ENCODE data around the gene ISM1. TPM values are rescaled to one million over a fixed set of nuclear protein-coding genes. Genes with fewer than 3 reads are reported as not detected.

ISM1 gene
- total RNA-seq, 2 experiments from 2014 or later, result 0.87 to 1.1 TPM

- H3K4me3 Mint-ChIP-seq, result peak overlapping the region; percentile 88
- intact Hi-C loops (cut with DNase I, micrococcal nuclease), result loop anchor here in 1 of 2 experiments (1.0 kb wide), 1 partner anchor 42 kb away; no protein-coding TSS in a partner anchor
These were observed 725 bp upstream of the ISM1 start for GRCh38 chr20:13220194-13220903.

GRCh38 chr20:13221313-13221672, 219 bp downstream of the ISM1 start:
- peaks cover 29% of the 10 kb centered on the region for H3K4me1 ChIP-seq (ENCODE audit: insufficient read depth, low read length)
- no peak for TF ChIP-seq CTCF (IDR thresholded peaks at IDR 0.05)
- peaks cover 13 to 23% of the 10 kb centered on the region in 2 experiments for H3K27me3 ChIP-seq (ENCODE audit: control insufficient read depth in 1 of 2, insufficient read depth in 2 of 2, low read length in 2 of 2)
- peaks cover 21% of the 10 kb centered on the region for H3K4me1 Mint-ChIP-seq (ENCODE audit: low read depth)
- intact Hi-C loops (cut with DNase I, micrococcal nuclease), result no loop called here
- peaks cover 45% of the 10 kb centered on the region for H3K27me3 Mint-ChIP-seq
- H3K4me3 ChIP-seq (ENCODE audit: low read length), result peak overlapping the region; percentile 72
- DNase-seq (peak in 1 of 14 experiments; percentile 11), ATAC-seq (ENCODE audit: poor library complexity) (no peak)
- no peaks in the 10 kb centered on the region for H3K36me3 Mint-ChIP-seq (ENCODE audit: low read depth)
- H3K9me3 Mint-ChIP-seq, result no peaks in the 10 kb centered on the region
- POLR2A ChIA-PET, result interaction anchor here (0.9 to 2.0 kb wide), 7 partner anchors 9 to 57 kb away, joined by 3 to 13 read pairs (median 6); no protein-coding TSS in a partner anchor
- H3K36me3 ChIP-seq (ENCODE audit: insufficient read depth, low read length), result no peaks in the 10 kb centered on the region
- peak overlapping the region; percentile 88 for H3K4me3 Mint-ChIP-seq
- no peak overlapping the region for H3K27ac Mint-ChIP-seq
- CTCF ChIA-PET, result no interaction called here
- peaks cover 0 to 4% of the 10 kb centered on the region in 2 experiments for H3K9me3 ChIP-seq (ENCODE audit: control insufficient read depth in 1 of 2, insufficient read depth in 1 of 2, low read length in 2 of 2)
- H3K27ac ChIP-seq (ENCODE audit: low read depth in 1 of 2, low read length in 2 of 2), result no peak overlapping the region

More at GRCh38 chr20:13220194-13220903, 725 bp upstream of the ISM1 start:
- ATAC-seq (ENCODE audit: poor library complexity), result peak; percentile 13
- DNase-seq, result peak in 13 of 14 experiments; percentile 5 to 50 (median 25)
- Mint-ChIP-seq H3K36me3 (ENCODE audit: low read depth) (no peaks in the 10 kb centered on the region), H3K4me1 (ENCODE audit: low read depth) (peaks cover 21% of the 10 kb centered on the region), H3K27ac (peak overlapping the region; percentile 43), H3K27me3 (peaks cover 53% of the 10 kb centered on the region), H3K9me3 (no peaks in the 10 kb centered on the region)
- H3K4me3 ChIP-seq (ENCODE audit: low read length), result peak overlapping the region; percentile 72
- H3K9me3 ChIP-seq (ENCODE audit: control insufficient read depth in 1 of 2, insufficient read depth in 1 of 2, low read length in 2 of 2), result peaks cover 0 to 4% of the 10 kb centered on the region in 2 experiments
- ChIA-PET CTCF (interaction anchor here (1.3 kb wide), 1 partner anchor 41 kb away, joined by 3 read pairs; no protein-coding TSS in a partner anchor), POLR2A (interaction anchor here (0.5 to 2.0 kb wide), 5 partner anchors 28 to 42 kb away, joined by 3 to 13 read pairs (median 6); no protein-coding TSS in a partner anchor)
- no peak for TF ChIP-seq CTCF (IDR thresholded peaks at IDR 0.05)
- peaks cover 29% of the 10 kb centered on the region for H3K4me1 ChIP-seq (ENCODE audit: insufficient read depth, low read length)
- no peak overlapping the region for H3K27ac ChIP-seq (ENCODE audit: low read depth in 1 of 2, low read length in 2 of 2)
- peaks cover 15 to 23% of the 10 kb centered on the region in 2 experiments for H3K27me3 ChIP-seq (ENCODE audit: control insufficient read depth in 1 of 2, insufficient read depth in 2 of 2, low read length in 2 of 2)
- no peaks in the 10 kb centered on the region for H3K36me3 ChIP-seq (ENCODE audit: insufficient read depth, low read length)

- H3K9me3 ChIP-seq (ENCODE audit: control insufficient read depth in 1 of 2, insufficient read depth in 1 of 2, low read length in 2 of 2), result peaks cover 0 to 4% of the 10 kb centered on the region in 2 experiments
- TF ChIP-seq CTCF (IDR thresholded peaks at IDR 0.05), result no peak
- no peak overlapping the region for H3K27ac ChIP-seq (ENCODE audit: low read depth in 1 of 2, low read length in 2 of 2)
- ATAC-seq (ENCODE audit: poor library complexity) (peak; percentile 83), DNase-seq (peak; percentile 42 to 88 (median 67))
- intact Hi-C loops (cut with DNase I, micrococcal nuclease), result no loop called here
- H3K4me1 ChIP-seq (ENCODE audit: insufficient read depth, low read length), result peaks cover 29% of the 10 kb centered on the region
- Mint-ChIP-seq H3K27me3 (peaks cover 40% of the 10 kb centered on the region), H3K9me3 (no peaks in the 10 kb centered on the region), H3K27ac (peak overlapping the region; percentile 62), H3K36me3 (ENCODE audit: low read depth) (no peaks in the 10 kb centered on the region), H3K4me1 (ENCODE audit: low read depth) (peaks cover 21% of the 10 kb centered on the region), H3K4me3 (peak overlapping the region; percentile 91)
- ChIA-PET CTCF (no interaction called here), POLR2A (interaction anchor here (0.9 to 2.0 kb wide), 7 partner anchors 9 to 57 kb away, joined by 3 to 13 read pairs (median 6); no protein-coding TSS in a partner anchor)
- peaks cover 13 to 23% of the 10 kb centered on the region in 2 experiments for H3K27me3 ChIP-seq (ENCODE audit: control insufficient read depth in 1 of 2, insufficient read depth in 2 of 2, low read length in 2 of 2)
- H3K36me3 ChIP-seq (ENCODE audit: insufficient read depth, low read length), result no peaks in the 10 kb centered on the region
- peak overlapping the region; percentile 57 for H3K4me3 ChIP-seq (ENCODE audit: low read length)
These were observed 722 bp downstream of the ISM1 start for GRCh38 chr20:13221673-13222318.

Data from CD4-positive, alpha-beta T cell (primary cell).